ENCODE measurements around the gene FBRSL1. TPM values are rescaled to one million over a fixed set of nuclear protein-coding genes. Genes with fewer than 3 reads are reported as not detected.

Gene FBRSL1
- total and polyA plus RNA-seq, 2 donors from 2014 or later, result 23.8 to 44.7 TPM

- Histone ChIP-seq H3K4me3 (ENCODE audit: low read length in 3 of 3) (no peak overlapping the region), H3K27me3 (ENCODE audit: control insufficient read depth, insufficient read depth, low read length) (no peaks in the 10 kb centered on the region), H3K9me3 (ENCODE audit: control insufficient read depth in 2 of 3, insufficient read depth in 1 of 3, low read length in 3 of 3) (no peaks in the 10 kb centered on the region), H3K4me1 (ENCODE audit: control insufficient read depth in 2 of 3, insufficient read depth in 2 of 3, low read depth in 1 of 3, low read length in 3 of 3) (peaks cover 0 to 24% (median 8%) of the 10 kb centered on the region in 3 donors), H3K9ac (ENCODE audit: low read length in 3 of 3) (no peak overlapping the region), H3K36me3 (ENCODE audit: control insufficient read depth in 2 of 3, insufficient read depth in 3 of 3, low read length in 3 of 3) (peaks cover 0 to 4% (median 0%) of the 10 kb centered on the region in 3 donors), H3K27ac (ENCODE audit: low read depth in 2 of 2, low read length in 2 of 2) (no peak overlapping the region)
- DNase-seq, result no peak
- FAIRE-seq, result no peak
- TF ChIP-seq CTCF (IDR thresholded peaks at IDR 0.05; ENCODE audit: borderline replicate concordance, extremely low read depth, insufficient read depth), result no peak
- intact Hi-C loops (cut with DNase I), result no loop called here
These were observed 21.7 kb downstream of the FBRSL1 start for GRCh38 chr12:132511516-132512196.

GRCh38 chr12:132512197-132513069 lies 22.5 kb downstream of the FBRSL1 start:
- no peak for TF ChIP-seq CTCF (IDR thresholded peaks at IDR 0.05; ENCODE audit: borderline replicate concordance, extremely low read depth, insufficient read depth)
- intact Hi-C loops (cut with DNase I), result no loop called here
- Histone ChIP-seq H3K27me3 (ENCODE audit: control insufficient read depth, insufficient read depth, low read length) (no peaks in the 10 kb centered on the region), H3K4me1 (ENCODE audit: control insufficient read depth in 2 of 3, insufficient read depth in 2 of 3, low read depth in 1 of 3, low read length in 3 of 3) (peaks cover 0 to 23% (median 12%) of the 10 kb centered on the region in 3 donors), H3K9ac (ENCODE audit: low read length in 3 of 3) (no peak overlapping the region), H3K36me3 (ENCODE audit: control insufficient read depth in 2 of 3, insufficient read depth in 3 of 3, low read length in 3 of 3) (peaks cover 0 to 4% (median 0%) of the 10 kb centered on the region in 3 donors), H3K9me3 (ENCODE audit: control insufficient read depth in 2 of 3, insufficient read depth in 1 of 3, low read length in 3 of 3) (no peaks in the 10 kb centered on the region), H3K4me3 (ENCODE audit: low read length in 3 of 3) (no peak overlapping the region), H3K27ac (ENCODE audit: low read depth in 2 of 2, low read length in 2 of 2) (no peak overlapping the region)
- no peak for DNase-seq
- no peak for FAIRE-seq

GRCh38 chr12:132513070-132513398 lies 23.1 kb downstream of the FBRSL1 start:
- intact Hi-C loops (cut with DNase I), result no loop called here
- Histone ChIP-seq H3K27ac (ENCODE audit: low read depth in 2 of 2, low read length in 2 of 2) (no peak overlapping the region), H3K36me3 (ENCODE audit: control insufficient read depth in 2 of 3, insufficient read depth in 3 of 3, low read length in 3 of 3) (peaks cover 0 to 5% (median under 1%) of the 10 kb centered on the region in 3 donors), H3K27me3 (ENCODE audit: control insufficient read depth, insufficient read depth, low read length) (no peaks in the 10 kb centered on the region), H3K4me3 (ENCODE audit: low read length in 3 of 3) (no peak overlapping the region), H3K9ac (ENCODE audit: low read length in 3 of 3) (no peak overlapping the region), H3K4me1 (ENCODE audit: control insufficient read depth in 2 of 3, insufficient read depth in 2 of 3, low read depth in 1 of 3, low read length in 3 of 3) (peaks cover 2 to 25% (median 16%) of the 10 kb centered on the region in 3 donors), H3K9me3 (ENCODE audit: control insufficient read depth in 2 of 3, insufficient read depth in 1 of 3, low read length in 3 of 3) (no peaks in the 10 kb centered on the region)
- FAIRE-seq, result no peak
- no peak for TF ChIP-seq CTCF (IDR thresholded peaks at IDR 0.05; ENCODE audit: borderline replicate concordance, extremely low read depth, insufficient read depth)
- no peak for DNase-seq
